COR-L47 (cell line): Measurements from ENCODE around the gene NTSR1.
A peak's percentile ranks its signal among the peaks of the same experiment; 100 is the strongest.

Source experiments
- DNase-seq: peaks from one replicate; lab custom pipeline; 2025; lab: John Stamatoyannopoulos, UW

NTSR1 gene

GRCh38 chr20:62755817-62756724 is 47.4 kb downstream of the NTSR1 start:
- DNase-seq = no peak

- DNase-seq = no peak
Measured at GRCh38 chr20:62758226-62758912, 49.7 kb downstream of the NTSR1 start.

DNA sequence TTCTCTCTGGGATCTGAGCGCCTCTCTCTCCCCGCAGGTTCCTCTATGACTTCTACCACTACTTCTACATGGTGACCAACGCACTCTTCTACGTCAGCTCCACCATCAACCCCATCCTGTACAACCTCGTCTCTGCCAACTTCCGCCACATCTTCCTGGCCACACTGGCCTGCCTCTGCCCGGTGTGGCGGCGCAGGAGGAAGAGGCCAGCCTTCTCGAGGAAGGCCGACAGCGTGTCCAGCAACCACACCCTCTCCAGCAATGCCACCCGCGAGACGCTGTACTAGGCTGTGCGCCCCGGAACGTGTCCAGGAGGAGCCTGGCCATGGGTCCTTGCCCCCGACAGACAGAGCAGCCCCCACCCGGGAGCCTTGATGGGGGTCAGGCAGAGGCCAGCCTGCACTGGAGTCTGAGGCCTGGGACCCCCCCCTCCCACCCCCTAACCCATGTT is 51.4 kb downstream of the NTSR1 start:
- no peak for DNase-seq

GRCh38 chr20:62760471-62760855 is 51.8 kb downstream of the NTSR1 start:
- DNase-seq = no peak

- no peak for DNase-seq
Measured at GRCh38 chr20:62760856-62761758, 52.5 kb downstream of the NTSR1 start.

DNA sequence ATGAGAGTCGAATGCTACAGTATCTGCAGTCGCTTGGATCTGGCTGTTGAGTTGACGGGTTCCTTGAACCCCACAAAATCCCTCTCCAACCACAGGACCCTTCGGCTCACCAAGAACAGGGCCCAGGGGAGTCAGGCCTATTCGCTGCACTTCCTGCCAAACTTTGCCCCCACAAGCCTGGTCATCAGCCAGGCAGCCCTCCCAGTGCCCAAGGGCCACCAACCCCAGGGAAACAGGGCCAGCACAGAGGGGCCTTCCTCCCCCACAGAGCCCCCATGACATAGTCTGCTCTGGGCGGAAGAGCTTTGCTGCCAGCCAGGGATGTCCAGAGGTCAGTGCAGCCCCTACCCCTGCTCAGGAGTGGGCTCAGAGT is 53.1 kb downstream of the NTSR1 start:
- no peak for DNase-seq

- DNase-seq = no peak
Measured at GRCh38 chr20:62762376-62762775, 53.7 kb downstream of the NTSR1 start.

GRCh38 chr20:62762801-62763368 is 54.2 kb downstream of the NTSR1 start:
- no peak for DNase-seq

DNA sequence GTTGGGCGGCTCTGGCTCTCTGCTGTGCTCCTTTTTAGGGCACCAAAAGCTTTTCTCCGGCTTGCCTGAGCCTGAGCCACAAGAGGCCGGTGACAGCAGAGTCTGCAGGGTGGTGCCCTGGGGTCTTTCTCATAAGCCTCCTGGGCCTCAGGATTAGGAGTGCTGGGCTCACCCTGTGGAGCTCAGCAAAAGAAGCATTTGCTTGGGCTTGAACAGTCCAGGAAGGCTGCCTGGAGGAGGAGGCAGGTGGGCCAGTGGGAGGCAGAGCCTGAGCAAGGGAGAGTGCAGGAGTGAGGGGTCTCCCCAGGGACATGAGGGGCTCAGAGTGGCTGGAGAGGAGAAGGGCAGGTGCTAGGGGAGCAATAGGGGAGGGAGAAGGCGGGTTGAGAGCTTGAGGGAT is 54.8 kb downstream of the NTSR1 start:
- no peak for DNase-seq

DNA sequence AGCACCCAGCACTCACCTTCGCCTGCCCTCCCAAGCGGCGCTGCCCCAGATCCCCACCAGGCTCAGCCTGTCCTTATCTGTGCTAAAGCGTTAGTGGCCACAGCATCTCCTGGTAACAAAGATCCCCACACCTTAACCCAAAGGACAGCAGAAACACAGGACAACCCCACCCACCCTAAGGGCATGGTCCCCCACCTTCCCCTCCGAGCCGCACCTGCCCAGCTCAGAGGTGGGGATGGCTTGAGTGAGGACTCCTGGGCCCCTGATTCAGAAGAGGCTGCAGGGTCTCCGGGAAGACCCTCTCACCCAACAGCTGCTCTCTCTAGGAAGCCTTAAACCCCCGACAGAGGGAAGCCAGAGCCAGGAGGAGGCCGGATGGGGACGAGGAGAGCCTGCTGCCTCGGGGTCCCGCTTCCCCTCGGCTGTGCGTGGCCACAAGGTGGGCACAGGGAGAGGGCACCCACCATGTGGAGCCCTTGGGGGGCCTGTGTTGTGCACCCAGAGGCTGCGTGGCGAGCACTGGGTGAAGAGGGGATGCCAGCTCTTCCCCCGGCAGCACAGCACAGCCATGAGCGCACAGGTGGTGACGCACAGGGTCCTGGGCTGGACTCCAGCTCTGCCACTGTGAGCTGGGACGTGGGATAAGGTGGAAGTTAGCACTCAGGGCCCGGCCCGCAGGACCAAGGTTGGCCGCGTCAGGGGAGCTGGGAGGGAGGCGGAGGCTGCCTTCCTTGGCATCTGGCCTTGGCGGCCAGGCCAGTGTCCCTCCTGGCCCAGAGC is 55.7 kb downstream of the NTSR1 start:
- no peak for DNase-seq

DNA sequence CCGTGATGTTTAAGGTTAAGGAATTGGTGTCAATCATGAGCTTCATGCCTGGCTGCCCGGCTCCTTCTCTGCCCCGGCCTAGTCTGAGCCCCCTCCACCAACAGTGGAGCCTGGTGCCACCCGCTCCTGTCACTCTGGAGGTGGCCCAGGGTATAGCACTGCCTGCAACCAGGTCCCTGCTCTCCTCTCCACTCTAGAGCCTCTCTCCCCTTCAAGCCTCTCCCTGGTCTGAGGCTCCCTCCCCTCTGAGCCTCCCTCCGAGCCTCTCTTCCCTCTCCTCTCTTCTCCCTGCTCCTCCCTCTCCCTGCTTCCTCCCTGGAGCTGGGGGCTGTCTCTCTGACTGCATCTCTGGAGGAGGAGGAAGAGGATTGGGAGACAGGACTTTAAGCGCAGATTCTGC is 56.4 kb downstream of the NTSR1 start:
- no peak for DNase-seq

- DNase-seq = no peak
Measured at GRCh38 chr20:62765432-62766070, 56.9 kb downstream of the NTSR1 start.

DNA sequence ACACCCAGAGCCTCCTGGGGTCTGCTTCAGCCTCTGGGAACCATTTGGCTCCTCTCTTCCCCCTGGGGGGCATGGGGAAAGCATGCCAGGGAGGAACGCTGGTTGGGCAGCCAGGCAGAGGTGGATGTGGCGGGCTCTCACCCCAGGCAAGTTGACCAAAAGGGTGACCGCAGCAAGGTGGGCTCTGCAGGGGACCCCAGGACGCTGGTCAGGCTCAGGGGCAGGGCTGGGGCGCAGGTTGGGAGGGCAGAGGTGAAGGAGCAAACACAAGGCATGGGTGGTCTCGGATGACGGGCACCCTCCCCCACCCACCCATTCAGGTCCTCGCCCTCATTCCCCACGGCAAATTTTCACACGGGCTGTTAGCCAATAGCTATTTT is 57.4 kb downstream of the NTSR1 start:
- no peak for DNase-seq

DNA sequence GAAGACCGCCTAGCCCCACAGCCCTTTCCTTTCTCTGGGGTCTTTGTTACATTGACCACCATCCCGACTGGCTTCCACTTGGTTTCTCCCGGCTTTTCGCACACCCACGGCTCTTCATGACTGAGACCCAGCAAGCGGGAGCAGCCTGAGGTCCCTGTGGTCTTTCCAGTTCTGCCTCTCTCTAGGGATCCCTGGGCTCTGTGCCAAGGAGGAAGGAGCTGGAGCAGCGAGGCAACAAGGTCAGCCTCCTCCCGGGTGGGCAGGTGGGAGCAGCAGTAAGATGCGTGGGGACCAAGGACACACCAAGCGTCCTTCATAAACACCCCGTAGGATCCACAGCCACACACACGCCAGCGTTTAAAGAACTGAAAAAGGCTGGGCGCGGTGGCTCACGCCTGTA is 58.1 kb downstream of the NTSR1 start:
- peak; percentile 26 for DNase-seq

- no peak for DNase-seq
Measured at GRCh38 chr20:62768234-62768546, 59.6 kb downstream of the NTSR1 start.

- DNase-seq = peak; percentile 52
Measured at GRCh38 chr20:62768551-62769287, 60.1 kb downstream of the NTSR1 start.

DNA sequence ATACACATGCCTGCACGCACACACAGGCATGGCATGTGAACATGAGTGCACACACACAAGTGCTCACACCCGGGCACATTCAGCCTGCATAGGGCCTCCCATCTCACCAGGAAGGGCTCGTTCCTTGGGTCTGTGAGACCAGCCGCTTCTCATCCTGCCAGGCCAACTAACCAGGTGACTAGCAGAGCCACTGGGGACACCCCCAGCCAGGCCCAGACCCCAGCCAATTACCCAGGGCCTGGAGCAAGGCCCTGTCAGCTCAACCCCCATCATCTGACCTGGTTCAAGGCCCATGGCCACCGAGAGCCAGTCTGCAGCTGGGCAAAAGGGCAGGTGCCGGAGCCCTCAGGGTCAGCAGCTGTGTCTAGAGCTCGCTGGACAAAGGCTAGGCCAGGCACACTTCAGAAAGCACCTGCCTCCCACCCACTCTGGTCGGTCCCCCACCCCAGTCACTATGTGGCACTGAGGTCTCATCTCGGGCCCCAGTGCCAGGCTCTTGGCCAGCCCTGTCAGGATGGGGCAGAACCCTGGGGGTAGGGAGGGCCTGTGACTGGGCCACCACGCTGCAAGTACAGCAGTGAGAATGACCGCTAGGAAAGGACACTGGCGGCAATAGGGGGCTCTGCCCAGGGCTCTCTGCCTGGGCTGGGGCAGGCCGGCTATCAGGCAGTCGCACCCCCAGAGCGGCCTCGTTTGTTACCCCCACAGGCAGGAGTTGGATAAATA is 60.9 kb downstream of the NTSR1 start:
- DNase-seq = no peak

DNA sequence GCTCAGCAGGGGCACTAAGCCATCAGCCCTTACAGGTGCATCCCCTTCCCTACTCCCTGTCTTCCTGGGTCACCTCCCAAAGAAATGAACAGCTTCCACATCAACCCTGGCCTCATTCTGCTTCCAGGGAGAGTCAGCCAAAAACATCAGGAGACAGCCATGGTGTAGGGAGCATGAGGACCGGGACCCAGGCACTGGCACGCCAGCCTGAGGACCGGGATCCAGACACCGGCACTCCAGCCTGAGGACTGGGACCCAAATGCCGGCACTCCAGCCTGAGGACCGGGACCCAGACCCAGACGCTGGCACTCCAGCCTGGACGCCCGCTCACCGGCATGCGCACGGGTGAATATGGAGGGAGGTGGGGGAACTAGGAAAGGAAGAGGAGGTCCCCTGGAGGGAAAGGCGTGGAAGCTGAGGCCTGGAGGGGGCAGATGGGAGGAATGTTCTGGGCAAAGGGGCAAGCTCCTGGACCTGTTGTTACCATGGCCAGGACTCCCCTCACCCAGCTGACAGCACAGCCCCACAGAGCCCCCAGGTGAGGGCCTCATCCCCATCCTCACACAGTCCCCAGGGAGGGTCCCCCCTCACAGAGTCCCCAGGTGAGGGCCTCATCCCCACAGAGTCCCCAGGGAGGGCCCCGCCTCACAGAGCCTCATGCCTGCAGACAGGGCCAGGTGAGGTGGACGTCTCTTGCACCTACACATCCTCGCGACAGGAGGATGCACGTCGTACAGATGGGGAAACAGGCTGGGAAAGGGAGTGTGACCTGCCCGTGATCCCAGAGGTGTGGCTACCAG is 61.7 kb downstream of the NTSR1 start:
- DNase-seq = no peak

DNA sequence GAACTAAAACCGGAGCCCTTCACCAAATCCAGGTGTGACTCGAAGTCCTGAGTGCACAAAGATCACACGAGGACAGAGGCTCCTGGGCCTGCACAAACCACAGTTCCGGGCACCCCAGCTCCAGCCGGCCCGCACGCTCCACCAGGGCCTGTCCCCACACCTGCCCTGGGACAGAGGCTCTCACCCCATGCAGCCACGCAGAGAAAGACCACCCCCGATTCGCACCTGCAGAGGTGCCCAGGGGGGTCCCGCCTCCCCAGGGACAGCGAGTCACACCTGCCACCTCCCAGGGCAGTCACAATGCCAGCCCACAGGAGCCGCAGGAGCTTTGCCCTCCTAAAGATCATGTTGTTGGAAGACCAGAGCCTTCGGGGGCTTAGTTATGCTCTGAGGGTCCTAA is 62.3 kb downstream of the NTSR1 start:
- no peak for DNase-seq
